ENCODE measurements around the gene ALG3. TPM values are rescaled to one million over a fixed set of nuclear protein-coding genes. Genes with fewer than 3 reads are reported as not detected.

Gene ALG3
- total RNA-seq, 1 experiment from 2014 or later: 62.2 TPM

DNA sequence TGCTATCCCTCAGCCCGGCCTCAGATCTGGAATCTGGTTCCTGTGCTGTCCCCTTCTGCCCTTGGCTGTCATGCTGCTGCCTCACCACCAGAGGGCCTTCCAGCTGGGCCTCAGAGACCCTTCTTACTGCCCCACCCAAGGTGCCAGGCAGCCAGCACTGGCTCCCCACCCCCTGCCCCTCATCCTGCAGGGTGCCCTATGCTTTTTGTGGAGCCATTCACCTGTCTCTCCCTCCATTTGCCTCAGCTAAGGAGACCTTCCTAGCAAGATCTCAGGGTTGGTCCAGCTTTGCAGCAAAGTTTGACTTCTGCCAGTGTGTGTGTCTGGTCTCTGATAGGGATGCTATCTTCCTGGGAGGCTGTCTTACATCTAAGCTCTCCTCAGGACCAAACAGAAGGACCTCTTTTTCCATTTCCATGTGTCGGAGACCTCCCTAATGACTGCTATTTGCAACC, 21.3 kb downstream of the ALG3 start:
- Histone ChIP-seq H2BK20ac (ENCODE audit: low read depth, low read length, poor library complexity, severe bottlenecking) (no peak overlapping the region), H4K20me1 (ENCODE audit: control insufficient read depth, insufficient read depth, insufficient read length) (no peaks in the 10 kb centered on the region), H3K9ac (ENCODE audit: extremely low read depth, insufficient read length, low read length) (no peak overlapping the region), H3K27ac (ENCODE audit: insufficient read length, low read depth, low read length) (no peak overlapping the region), H2BK15ac (ENCODE audit: low read depth, low read length) (no peak overlapping the region), H3K18ac (ENCODE audit: insufficient read length, low read depth, low read length) (no peak overlapping the region), H3K23ac (ENCODE audit: insufficient read length, low read depth, low read length) (no peak overlapping the region), H2BK12ac (ENCODE audit: insufficient read length, low read depth, low read length) (no peak overlapping the region), H3K79me1 (ENCODE audit: insufficient read depth, low read depth, low read length, poor library complexity, severe bottlenecking) (no peaks in the 10 kb centered on the region), H4K5ac (ENCODE audit: insufficient read length, low read depth, low read length) (no peak overlapping the region), H2BK120ac (ENCODE audit: low read depth, low read length, poor library complexity, severe bottlenecking) (no peak overlapping the region), H3K56ac (ENCODE audit: insufficient read length, low read depth, low read length) (no peak overlapping the region), H2AFZ (ENCODE audit: low read length) (no peak overlapping the region), H3K23me2 (ENCODE audit: insufficient read length, low read depth, low read length, poor library complexity, severe bottlenecking) (peaks cover 15% of the 10 kb centered on the region), H3K79me2 (ENCODE audit: insufficient read depth, low read length) (no peaks in the 10 kb centered on the region), H3K4me2 (ENCODE audit: insufficient read depth, insufficient read length, low read length) (no peak overlapping the region), H2AK5ac (ENCODE audit: insufficient read length, low read length) (no peak overlapping the region), H4K8ac (replicated peaks; ENCODE audit: insufficient read length, low read depth, low read length) (no peak overlapping the region), H3K27me3 (ENCODE audit: insufficient read depth, low read length) (peaks cover 37% of the 10 kb centered on the region), H3K4me1 (ENCODE audit: insufficient read depth, low read length) (no peaks in the 10 kb centered on the region), H3K9me3 (ENCODE audit: control insufficient read depth, low read depth, low read length) (no peaks in the 10 kb centered on the region), H3K4ac (ENCODE audit: low read depth, low read length) (no peak overlapping the region), H4K91ac (ENCODE audit: insufficient read length, low read depth, low read length) (no peak overlapping the region), H3T11ph (ENCODE audit: low read length) (no peak overlapping the region), H2BK5ac (ENCODE audit: insufficient read length, low read length) (no peak overlapping the region), H3K14ac (ENCODE audit: insufficient read depth, low read length) (no peak overlapping the region)
- TF ChIP-seq, protein P1, sequence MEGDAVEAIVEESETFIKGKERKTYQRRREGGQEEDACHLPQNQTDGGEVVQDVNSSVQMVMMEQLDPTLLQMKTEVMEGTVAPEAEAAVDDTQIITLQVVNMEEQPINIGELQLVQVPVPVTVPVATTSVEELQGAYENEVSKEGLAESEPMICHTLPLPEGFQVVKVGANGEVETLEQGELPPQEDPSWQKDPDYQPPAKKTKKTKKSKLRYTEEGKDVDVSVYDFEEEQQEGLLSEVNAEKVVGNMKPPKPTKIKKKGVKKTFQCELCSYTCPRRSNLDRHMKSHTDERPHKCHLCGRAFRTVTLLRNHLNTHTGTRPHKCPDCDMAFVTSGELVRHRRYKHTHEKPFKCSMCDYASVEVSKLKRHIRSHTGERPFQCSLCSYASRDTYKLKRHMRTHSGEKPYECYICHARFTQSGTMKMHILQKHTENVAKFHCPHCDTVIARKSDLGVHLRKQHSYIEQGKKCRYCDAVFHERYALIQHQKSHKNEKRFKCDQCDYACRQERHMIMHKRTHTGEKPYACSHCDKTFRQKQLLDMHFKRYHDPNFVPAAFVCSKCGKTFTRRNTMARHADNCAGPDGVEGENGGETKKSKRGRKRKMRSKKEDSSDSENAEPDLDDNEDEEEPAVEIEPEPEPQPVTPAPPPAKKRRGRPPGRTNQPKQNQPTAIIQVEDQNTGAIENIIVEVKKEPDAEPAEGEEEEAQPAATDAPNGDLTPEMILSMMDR (conservative IDR thresholded peaks at IDR 0.05): peak; percentile 95
- Mint-ChIP-seq H3K36me3 (ENCODE audit: insufficient read depth in 1 of 3, low read depth in 3 of 3) (no peaks in the 10 kb centered on the region), H3K9me3 (no peaks in the 10 kb centered on the region), H3K4me1 (peaks cover 2 to 6% of the 10 kb centered on the region in 2 experiments), H3K27ac (no peak overlapping the region), H3K4me3 (no peak overlapping the region; a peak in 1 of 5 replicates), H3K27me3 (ENCODE audit: low read depth) (peaks cover 69% of the 10 kb centered on the region)
- no CpG with 5 or more reads among the region's 2 CpGs for WGBS (ENCODE audit: extremely low coverage, insufficient read length, low lambda C conversion rate)
- peak; percentile 64 for DNase-seq
